SHP77 (cell line): ENCODE data around the gene SLC43A3.

Source experiments
- DNase-seq, 2 experiments: peaks; one replicate each; lab custom pipeline; 2025; lab: John Stamatoyannopoulos, UW

Gene SLC43A3

GRCh38 chr11:57426929-57427726 is at the start of gene SLC43A3:
Gene SLC43A3, minus strand, starts transcription at chr11:57427121. Its CDS starts 949 bp downstream, at chr11:57426172.
- no peak for DNase-seq

- no peak for DNase-seq
These were observed 49.3 kb upstream of the SLC43A3 start for GRCh38 chr11:57476047-57476756.

DNA sequence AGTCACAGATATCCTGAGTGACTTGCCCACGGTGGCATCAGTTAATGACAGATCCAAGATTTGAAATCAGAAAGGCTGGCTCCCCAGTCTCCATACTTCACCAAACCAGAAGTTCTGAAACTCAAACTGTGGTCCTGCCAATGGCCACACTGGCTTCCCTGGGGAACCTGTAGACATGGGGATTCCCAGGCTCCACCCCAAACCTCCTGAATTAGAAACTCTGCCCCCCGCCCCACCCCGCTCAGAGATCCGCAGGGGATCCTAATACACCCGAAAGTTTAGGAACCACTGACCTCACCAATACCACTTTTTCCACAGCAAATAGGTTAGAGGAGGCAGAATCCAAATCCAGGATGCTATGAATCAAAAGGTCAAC is 48.7 kb upstream of the SLC43A3 start:
- DNase-seq, result no peak

DNA sequence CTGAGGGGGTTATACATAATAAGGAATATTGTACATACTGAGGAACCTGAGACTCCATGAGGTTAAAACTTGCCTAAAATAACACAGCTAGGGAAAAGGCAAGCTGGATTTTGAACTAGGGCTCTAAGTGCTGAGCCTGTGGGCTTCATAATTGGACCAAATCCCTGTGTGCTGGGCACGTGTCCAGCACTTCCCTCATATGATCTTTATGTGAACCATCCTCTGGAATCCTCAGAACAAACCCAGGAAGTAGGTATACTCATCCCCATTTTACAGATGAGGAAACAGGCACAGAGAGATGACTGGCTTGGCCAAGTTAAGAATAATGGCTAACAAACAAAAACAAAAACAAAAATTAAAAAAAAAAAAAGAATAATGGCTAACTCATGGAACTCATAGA is 48.3 kb upstream of the SLC43A3 start:
- no peak for DNase-seq

- no peak for DNase-seq
These were observed 47.8 kb upstream of the SLC43A3 start for GRCh38 chr11:57474803-57475115.

DNA sequence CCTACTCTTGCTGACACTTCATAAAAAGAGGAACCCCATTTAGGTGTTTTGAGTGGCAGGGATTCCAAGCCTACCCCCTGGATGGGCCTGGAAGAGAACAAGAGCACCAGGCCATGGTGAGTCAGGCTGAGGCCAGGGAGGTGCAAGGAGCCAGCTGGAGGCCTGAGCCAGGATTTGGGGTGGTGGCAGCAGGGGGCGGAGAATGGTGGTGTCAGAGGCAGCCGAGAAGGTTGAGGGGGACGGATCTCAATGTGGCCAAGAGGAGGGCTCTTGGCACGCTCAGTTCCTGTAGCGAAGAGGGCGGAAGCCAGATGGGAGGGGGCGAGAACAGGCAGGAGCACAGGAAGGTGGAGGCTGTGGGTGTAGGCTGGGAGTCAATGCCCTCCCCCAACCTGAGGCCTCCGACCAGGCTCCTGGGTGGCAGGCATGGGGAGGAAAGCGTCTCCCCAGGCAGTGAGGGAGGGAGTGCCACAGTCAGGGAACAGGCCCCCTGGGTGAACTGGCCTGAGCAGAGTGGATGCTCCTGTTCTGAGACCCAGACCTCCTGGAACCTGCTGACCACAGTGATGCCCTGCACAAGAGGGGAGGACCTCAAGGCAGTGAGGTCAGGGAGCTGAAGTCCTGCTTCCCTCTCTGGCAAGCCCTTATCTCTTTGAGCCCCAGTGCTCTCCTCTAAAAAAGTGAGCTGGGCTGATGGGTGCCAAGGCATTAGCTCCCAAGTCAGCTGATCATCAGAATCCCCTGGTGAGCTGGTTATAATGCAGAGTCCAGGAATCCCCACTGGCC is 47.3 kb upstream of the SLC43A3 start:
- DNase-seq, result no peak

DNA sequence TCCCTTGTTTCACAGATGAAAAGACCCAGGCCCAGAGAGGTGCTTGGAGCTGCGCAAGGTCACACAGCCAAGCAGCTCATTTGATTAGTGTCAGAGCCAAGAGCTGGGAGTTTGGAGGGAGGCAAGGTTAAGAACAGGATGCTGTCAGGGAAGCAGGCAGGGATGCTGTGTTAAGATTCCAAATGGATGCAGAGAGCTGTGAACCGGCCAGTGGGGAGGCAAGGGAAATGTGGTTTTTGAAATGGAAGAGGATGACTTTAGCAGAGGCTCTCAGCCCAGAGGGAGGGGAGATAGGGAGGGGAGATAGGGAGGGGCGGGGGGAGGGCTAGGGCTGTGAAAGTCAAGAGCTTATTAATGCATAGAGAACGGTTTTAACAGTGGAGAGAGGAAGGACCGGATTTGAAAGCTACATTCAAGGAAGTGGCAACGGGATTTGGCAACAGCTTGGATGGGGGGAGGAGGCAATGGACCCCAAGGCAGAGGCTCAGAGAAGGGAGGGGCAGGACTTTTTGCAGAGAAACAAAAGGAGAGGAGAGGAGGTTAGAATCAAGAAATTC is 46.4 kb upstream of the SLC43A3 start:
- no peak for DNase-seq

GRCh38 chr11:57471496-57471895 is 44.6 kb upstream of the SLC43A3 start:
- DNase-seq, result no peak

DNA sequence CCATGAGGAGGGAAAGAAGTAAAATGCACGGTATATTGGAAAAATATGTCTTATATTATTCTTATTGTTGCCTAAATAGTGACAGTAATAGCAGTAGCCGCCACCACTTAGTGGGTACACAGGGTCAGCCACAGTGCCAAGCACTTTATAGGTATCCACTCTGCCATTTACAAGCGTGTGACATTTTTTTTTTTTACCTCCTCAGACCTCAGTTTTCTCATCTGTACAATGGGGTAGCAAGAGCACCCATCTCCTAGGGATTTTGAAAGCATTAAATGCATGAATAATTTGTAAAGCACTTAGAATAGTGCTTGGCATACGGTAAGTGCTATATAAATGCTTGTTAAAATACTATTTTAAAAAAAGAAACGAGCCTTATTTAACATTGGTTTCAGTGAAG is 42.3 kb upstream of the SLC43A3 start:
- no peak for DNase-seq

DNA sequence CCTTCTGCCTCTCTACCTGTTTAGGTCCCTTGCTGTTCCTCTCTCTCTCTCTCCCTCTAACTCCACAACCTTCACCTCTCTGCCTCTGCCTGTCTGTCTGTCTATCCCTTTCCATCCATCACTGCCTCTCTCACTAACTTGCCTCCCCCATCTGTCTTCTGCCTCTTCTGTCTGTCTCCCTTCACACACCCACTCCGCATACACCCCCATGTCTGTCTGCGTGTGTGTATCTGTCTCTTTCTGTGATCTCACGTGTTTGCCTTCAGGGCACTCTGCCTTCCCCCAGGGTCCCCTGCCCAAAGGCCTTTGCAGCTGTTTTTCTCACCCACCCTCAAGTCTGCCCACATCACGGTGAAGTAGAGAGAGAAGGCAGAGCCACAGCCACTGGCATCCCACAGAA is 41.4 kb upstream of the SLC43A3 start:
- no peak for DNase-seq

DNA sequence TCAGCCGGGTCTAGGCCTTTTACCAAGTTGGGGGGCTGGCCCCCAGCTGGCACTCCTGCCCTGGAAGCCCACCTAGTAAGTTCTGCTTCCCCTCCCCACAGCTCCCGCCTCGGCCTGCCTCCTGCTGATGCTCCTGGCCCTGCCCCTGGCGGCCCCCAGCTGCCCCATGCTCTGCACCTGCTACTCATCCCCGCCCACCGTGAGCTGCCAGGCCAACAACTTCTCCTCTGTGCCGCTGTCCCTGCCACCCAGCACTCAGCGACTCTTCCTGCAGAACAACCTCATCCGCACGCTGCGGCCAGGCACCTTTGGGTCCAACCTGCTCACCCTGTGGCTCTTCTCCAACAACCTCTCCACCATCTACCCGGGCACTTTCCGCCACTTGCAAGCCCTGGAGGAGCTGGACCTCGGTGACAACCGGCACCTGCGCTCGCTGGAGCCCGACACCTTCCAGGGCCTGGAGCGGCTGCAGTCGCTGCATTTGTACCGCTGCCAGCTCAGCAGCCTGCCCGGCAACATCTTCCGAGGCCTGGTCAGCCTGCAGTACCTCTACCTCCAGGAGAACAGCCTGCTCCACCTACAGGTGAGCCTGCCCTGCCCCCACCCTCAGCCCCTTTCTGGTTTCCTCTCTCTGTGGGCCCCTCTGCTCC is 40.7 kb upstream of the SLC43A3 start:
- no peak for DNase-seq

DNA sequence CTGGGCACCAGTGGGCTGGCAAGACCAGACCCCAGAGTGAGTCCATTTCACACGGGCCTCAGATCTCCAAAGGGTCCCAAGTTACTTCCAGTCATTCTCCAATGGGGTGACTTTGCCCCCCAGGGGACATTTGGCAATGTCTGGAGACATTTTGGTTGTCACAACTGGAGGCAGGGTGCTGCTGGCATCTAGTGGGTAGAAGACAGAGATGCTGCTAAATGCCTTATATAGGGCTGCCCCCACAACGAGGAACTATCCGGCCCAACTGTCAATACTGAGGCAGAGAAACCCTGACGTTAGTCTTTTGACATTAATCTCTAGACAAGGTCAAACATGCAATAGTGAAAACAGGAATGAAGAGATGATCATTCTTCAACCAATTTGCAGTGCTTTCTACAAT is 39.8 kb upstream of the SLC43A3 start:
- DNase-seq, result no peak

- no peak for DNase-seq
These were observed 37.7 kb upstream of the SLC43A3 start for GRCh38 chr11:57464539-57465181.

GRCh38 chr11:57463671-57464538 is 37.0 kb upstream of the SLC43A3 start:
- no peak for DNase-seq

GRCh38 chr11:57462597-57462996 is 35.7 kb upstream of the SLC43A3 start:
- DNase-seq, result no peak

- DNase-seq, result no peak
These were observed 35.0 kb upstream of the SLC43A3 start for GRCh38 chr11:57461841-57462489.

GRCh38 chr11:57460758-57461749 is 34.1 kb upstream of the SLC43A3 start:
- DNase-seq, result no peak

DNA sequence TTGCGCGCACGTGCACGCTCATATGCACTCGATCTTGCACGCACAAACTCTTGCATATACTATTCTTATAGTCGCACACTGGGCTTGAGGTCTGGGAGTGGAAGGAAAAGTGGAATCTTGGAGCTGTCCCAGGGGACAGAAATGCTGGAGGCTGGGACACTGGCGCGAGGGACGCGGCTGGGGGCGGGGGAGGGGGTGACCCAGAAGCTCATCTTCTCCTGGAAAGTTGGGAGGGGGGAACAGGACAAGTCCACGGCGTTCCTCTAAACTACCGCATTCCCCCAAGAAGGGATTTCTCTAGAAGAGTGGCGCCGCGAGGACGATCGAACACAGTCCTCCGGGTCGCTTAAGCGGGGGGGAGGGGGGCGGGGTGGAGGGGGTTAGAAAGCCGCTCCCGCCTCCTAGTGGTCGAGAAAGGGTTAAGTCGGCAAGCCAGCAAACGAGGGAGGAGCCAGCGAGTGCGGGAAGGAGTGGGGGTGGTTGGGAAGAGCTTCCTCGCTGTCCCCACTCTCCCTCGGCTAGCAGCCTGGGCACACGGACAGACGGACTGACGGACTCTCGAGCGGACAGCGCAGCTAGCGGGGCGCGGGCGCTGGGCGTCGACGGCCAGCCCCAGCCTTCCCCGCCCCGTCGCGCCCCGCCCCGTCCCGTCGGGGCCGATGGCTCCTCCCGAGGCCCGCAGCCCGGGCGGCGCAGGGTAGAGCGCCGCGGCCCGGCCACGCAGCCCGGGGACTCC is 33.3 kb upstream of the SLC43A3 start, which contains the start of gene RTN4RL2:
RTN4RL2 (plus strand) TSS at position 507 of the 736 bp plus-strand sequence. CDS start 338 bp downstream, outside the sequence.
- DNase-seq, result no peak
